Cardiac fibroblast (primary cell): ENCODE measurements around the gene KRTAP5-4.

Source experiments
- DNase-seq, 2 donors: peaks; one replicate each; pipeline versions ENCODE4 v3.0.0 to v3.0.0-alpha.2; 2010; ENCODE audit warnings: low read depth in 2 of 2
- H3K4me3 ChIP-seq, 2 donors: replicated peaks in 1 of 2; 1 replicate in 1 of 2; 2 replicates in 1 of 2; pipeline ENCODE4 v1.5.1; 2011; ENCODE audit warnings: low read depth in 2 of 2, low read length in 2 of 2, mild to moderate bottlenecking in 2 of 2, moderate library complexity in 1 of 2
- TF ChIP-seq, protein P1 (sequence below): IDR thresholded peaks from one replicate; pipeline ENCODE4 v1.5.1; 2011; ENCODE audit warnings: low read depth, mild to moderate bottlenecking, low read length, inconsistent platforms

The KRTAP5-4 gene

DNA sequence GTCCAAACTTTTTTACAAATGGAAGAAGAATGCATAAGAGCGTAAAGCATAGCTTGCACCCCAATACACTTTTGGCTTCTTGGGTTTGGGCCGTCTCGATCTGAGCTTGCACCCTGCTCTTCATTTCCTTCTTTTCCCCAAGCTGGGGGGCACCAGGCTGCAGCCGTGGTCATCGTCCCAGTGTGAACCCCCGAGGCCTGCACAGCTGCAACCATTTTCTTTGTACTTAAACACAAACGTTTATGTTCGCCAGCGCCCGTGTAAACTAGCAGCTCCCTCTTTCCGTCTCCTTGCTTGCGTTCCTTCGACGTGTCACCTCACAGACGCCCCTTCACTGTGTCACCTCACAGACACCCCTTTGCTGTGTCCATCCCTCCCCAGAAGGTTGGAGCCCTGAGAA lies 17.7 kb upstream of the KRTAP5-4 start:
- DNase-seq: no peak
- no peak overlapping the region for H3K4me3 ChIP-seq
- TF ChIP-seq, protein P1, sequence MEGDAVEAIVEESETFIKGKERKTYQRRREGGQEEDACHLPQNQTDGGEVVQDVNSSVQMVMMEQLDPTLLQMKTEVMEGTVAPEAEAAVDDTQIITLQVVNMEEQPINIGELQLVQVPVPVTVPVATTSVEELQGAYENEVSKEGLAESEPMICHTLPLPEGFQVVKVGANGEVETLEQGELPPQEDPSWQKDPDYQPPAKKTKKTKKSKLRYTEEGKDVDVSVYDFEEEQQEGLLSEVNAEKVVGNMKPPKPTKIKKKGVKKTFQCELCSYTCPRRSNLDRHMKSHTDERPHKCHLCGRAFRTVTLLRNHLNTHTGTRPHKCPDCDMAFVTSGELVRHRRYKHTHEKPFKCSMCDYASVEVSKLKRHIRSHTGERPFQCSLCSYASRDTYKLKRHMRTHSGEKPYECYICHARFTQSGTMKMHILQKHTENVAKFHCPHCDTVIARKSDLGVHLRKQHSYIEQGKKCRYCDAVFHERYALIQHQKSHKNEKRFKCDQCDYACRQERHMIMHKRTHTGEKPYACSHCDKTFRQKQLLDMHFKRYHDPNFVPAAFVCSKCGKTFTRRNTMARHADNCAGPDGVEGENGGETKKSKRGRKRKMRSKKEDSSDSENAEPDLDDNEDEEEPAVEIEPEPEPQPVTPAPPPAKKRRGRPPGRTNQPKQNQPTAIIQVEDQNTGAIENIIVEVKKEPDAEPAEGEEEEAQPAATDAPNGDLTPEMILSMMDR: no peak

DNA sequence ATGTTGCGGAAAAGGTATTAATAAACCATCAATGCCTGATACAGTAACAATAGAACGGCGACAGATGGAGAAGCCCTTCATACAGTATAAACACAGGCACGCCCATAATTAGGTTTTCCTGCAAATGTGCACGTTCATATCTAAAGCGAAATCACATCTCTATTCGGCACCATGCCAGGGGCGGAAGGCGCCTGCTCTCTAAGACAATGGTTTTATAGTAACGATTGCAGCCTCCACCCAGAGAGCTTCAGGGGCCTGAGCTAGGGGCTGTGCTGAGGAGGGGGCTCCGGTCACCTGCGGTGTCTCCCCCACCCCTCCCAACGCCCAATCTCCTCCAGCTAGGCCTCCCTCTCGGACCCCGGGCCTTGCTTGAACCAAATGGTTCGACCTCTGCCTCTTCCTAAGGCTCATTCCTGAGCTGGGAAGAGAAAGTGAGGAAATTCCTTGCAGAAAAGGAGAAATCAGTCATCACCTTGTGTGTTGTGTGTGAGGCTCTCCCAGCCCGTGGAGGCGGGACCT lies 17.2 kb upstream of the KRTAP5-4 start:
- TF ChIP-seq, protein P1: no peak
- DNase-seq: no peak

DNA sequence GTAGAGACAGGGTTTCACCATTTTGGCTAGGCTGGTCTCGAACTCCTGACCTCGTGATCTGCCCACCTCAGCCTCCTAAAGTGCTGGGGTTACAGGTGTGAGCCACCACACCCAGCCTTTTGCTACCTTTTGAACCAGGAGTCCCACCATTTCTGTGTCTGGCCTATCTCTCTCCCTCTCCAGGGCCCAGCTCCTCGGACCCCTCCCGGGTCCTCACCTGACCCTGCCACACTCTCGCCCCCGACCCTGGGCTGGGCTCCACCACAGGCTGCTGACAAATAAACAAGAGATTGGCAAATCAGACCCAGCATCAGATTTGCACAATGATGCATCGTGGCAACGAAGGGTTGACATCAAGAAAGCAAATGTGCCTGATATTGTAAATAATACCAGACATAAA lies 16.4 kb upstream of the KRTAP5-4 start:
- no peak overlapping the region for H3K4me3 ChIP-seq
- TF ChIP-seq, protein P1: no peak
- no peak for DNase-seq

More for the DNA sequence above, 17.2 kb upstream of the KRTAP5-4 start:
- no peak overlapping the region for H3K4me3 ChIP-seq

DNA sequence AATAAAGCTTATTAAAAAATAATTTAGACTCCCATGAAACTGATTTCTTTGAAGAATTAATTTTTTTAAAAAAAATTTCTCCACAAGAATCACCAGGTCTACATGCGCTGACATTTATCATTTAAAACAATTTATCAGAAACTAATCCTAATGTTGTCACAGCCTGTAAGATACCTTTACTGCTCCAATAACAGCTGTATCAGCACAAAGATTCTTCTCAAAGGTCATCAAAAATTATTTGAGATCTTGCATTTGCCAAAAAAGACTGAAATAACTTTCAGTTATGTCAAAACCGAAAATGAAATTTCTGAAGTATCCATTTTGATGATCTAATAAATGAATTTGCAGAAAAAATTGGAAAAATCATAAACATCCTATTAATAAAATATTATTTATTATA lies 15.7 kb upstream of the KRTAP5-4 start:
- no peak for DNase-seq
- H3K4me3 ChIP-seq: no peak overlapping the region
- TF ChIP-seq, protein P1: no peak

DNA sequence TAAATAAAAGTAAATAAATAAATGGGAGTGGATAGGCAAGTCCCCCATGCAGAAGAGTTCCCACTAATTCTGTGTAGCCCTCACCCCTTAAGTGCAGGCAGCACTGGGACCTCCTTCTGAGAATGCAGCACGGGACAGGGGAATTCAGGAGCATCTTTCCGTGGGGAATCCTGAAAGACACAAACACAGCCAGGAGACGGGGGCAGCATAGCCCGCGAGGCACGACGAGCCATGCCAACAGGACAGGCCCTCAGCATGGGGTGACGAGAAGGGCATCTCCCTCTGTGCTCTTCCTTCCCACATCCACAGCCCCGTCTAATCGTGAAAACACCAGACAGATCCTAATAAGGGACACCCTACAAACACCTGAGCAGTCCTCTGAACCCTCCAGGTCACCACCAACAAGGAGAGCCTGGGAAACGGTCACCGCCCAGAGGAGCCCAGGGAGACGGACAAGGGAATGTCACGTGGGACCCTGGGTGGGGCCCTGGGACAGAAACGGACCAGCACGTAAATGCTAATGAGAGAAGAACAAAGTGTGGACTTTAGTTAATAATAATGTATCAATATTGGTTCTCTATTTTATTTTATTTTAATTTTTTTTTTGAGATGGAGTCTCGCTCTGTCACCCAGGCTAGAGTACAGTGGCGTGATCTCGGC lies 14.5 kb upstream of the KRTAP5-4 start:
- DNase-seq: no peak
- H3K4me3 ChIP-seq: no peak overlapping the region
- TF ChIP-seq, protein P1: no peak

DNA sequence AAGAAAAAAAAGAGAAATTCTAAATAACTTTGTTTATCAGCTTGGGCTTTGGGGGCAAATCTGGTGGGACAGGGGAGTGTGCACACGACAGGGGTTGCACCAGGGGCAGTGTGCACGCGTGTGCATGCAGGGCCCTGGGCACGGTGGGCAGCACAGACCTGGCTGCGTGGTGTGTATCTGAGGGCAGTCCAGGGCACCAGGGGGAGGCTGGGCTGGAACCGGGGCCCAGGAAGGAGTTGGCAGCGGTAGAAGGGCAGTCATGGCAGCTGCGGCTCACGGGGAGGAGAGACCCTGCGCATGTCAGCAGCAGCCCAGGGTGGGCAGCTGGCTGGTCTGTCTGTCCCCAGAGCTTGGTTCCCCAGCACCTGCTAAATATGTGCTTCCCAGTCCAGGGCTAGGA lies 11.9 kb upstream of the KRTAP5-4 start:
- DNase-seq: no peak
- H3K4me3 ChIP-seq: no peak overlapping the region
- TF ChIP-seq, protein P1: no peak

DNA sequence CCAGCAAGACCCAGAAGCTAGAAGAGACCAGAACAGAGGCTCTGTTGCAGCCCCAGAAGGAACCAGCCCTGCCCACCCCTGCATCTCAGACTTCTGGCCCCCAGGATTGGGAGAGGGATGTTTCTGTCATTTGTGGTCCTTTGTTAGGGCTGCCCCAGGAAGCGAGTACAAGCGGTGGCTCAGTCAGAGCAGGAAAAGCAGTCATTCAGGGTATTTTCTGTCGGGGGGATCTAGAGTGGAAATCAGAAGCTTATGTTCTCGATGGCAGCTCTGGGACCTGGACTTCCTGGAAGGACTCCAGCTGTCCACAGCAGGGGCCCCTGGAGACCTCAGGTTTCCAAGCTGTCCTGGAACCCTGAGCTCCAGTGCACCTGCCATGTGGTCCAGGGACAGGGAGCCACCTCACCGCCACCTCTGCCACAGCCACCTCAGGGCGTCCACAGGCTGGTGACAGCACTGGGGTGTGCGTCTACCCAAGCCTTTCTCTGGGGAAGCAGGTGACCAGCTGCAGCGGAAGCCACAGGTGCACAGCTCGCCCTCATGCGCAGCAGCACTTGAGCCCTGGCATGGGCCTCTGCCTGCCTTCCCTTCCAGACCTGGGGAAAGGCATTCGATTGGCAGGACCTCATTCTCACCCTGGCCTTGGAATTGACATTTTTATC lies 10.2 kb upstream of the KRTAP5-4 start:
- H3K4me3 ChIP-seq: no peak overlapping the region
- DNase-seq: no peak
- TF ChIP-seq, protein P1: no peak
